Gastroesophageal sphincter (tissue), 4 donors: ENCODE data around the gene SPON1. TPM values are rescaled to one million over a fixed set of nuclear protein-coding genes. Genes with fewer than 3 reads are reported as not detected.
"Not testable (repeated sequence)": the region's sequence is repeated elsewhere in the genome, so short reads cannot be mapped to it uniquely, and the experiment has no call there.

Experiments used
- ATAC-seq: fragments of 150-250 bp; one replicate; pipeline ENCODE4 v1.9.1; 2016; ENCODE audit warnings: mild to moderate bottlenecking, moderate library complexity
- H3K27ac ChIP-seq, 4 donors: fragments of 200-600 bp; sonication (generic) in 3 of 4; 1 replicate in 3 of 4; 2 replicates in 1 of 4; pipeline ENCODE4 v1.5.1; 2016 to 2019
- H3K27me3 ChIP-seq: fragments of 200-600 bp; sonication (generic); one replicate; pipeline ENCODE4 v1.5.1; 2019
- H3K36me3 ChIP-seq, 2 donors: fragments of 200-600 bp; sonication (generic); one replicate each; pipeline ENCODE4 v1.5.1; 2019; ENCODE audit warnings: control low read depth in 1 of 2
- H3K4me1 ChIP-seq, 3 donors: fragments of 200-600 bp; sonication (generic); 1 replicate in 2 of 3; 2 replicates in 1 of 3; pipeline ENCODE4 v1.5.1; 2016 to 2019; ENCODE audit warnings: control low read depth in 2 of 3
- H3K4me3 ChIP-seq, 2 donors: fragments of 200-600 bp; sonication (generic); one replicate each; pipeline ENCODE4 v1.5.1; 2019; ENCODE audit warnings: mild to moderate bottlenecking in 1 of 2, moderate library complexity in 1 of 2
- H3K9me3 ChIP-seq, 3 donors: fragments of 200-600 bp; sonication (generic); one replicate each; pipeline ENCODE4 v1.5.1; 2017 to 2019; ENCODE audit warnings: control low read depth in 2 of 3
- CTCF ChIP-seq, 4 experiments: fragments of 200-600 bp in 2 of 4; fragments of 450-650 bp in 2 of 4; sonication (generic) in 1 of 4; IDR thresholded peaks; one replicate each; pipeline ENCODE4 v1.5.1; 2017 to 2019; ENCODE audit warnings: antibody characterized with exemption in 4 of 4, mild to moderate bottlenecking in 2 of 4, moderate library complexity in 2 of 4
- EP300 ChIP-seq: sonication (generic); formaldehyde crosslinking; IDR thresholded peaks from one replicate; pipeline ENCODE4 v1.6.1; 2017; ENCODE audit warnings: antibody characterized with exemption, mild to moderate bottlenecking
- POLR2A ChIP-seq, 2 donors: fragments of 450-650 bp; IDR thresholded peaks; one replicate each; pipeline ENCODE4 v1.6.1; 2017; ENCODE audit warnings: antibody characterized with exemption in 2 of 2, mild to moderate bottlenecking in 2 of 2, moderate library complexity in 1 of 2
- POLR2AphosphoS5 ChIP-seq: sonication (generic); formaldehyde crosslinking; IDR thresholded peaks from one replicate; pipeline ENCODE4 v1.6.1; 2017; ENCODE audit warnings: antibody characterized with exemption
- WGBS, 2 donors: methylation state at CpG; one replicate each; pipeline ENCODE4 v1.1.5; 2018; ENCODE audit warnings: low coverage in 1 of 2; 5-methylcytosine and 5-hydroxymethylcytosine counted together
- total RNA-seq, 4 donors: library from RNA; depleted of rRNA; stranded (reverse); fragments of >200 nt; gene quantifications; one replicate each; pipeline ENCODE4 v1.1.0, GENCODE V29; 2016

SPON1 gene
- total RNA-seq, 4 donors from 2014 or later: 11.0 to 121 (median 64.6) TPM

- H3K27me3 ChIP-seq: no peaks in the 10 kb centered on the region
- TF ChIP-seq POLR2AphosphoS5: no peak
- no peak for TF ChIP-seq POLR2A (IDR thresholded peaks at IDR 0.05)
- no peak for TF ChIP-seq EP300
- TF ChIP-seq CTCF (IDR thresholded peaks at IDR 0.05): no peak
- ATAC-seq: no peak
- no peak overlapping the region for H3K4me3 ChIP-seq
- H3K27ac ChIP-seq: no peak overlapping the region
- 21 to 59% methylated on average over 4 of the region's 4 CpGs for WGBS, 2 donors
- peaks cover 0 to 13% (median 0%) of the 10 kb centered on the region in 3 donors for H3K4me1 ChIP-seq
- H3K36me3 ChIP-seq: peaks cover 0 to 13% of the 10 kb centered on the region in 2 donors
- H3K9me3 ChIP-seq: no peaks in the 10 kb centered on the region
Measured at GRCh38 chr11:14079011-14079410, 116.5 kb downstream of the SPON1 start.

DNA sequence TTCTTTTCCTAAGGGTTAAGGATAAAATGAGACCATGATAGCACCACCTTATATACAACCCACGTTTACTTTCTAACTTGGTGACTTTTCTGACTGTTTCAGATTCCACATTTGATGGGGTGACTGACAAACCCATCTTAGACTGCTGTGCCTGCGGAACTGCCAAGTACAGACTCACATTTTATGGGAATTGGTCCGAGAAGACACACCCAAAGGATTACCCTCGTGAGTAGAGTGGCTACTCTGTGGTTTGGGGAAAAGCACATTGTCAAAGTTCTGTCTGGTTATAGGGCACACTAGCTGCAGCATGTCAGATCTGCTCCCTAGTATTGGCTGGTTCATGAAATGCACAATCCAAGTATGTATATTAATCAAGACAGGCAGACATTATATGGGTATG is 117.3 kb downstream of the SPON1 start:
- no peaks in the 10 kb centered on the region for H3K27me3 ChIP-seq
- H3K27ac ChIP-seq: no peak overlapping the region
- no peak for ATAC-seq
- peaks cover 0 to 3% (median 0%) of the 10 kb centered on the region in 3 donors for H3K9me3 ChIP-seq
- TF ChIP-seq EP300 (no peak), POLR2A (IDR thresholded peaks at IDR 0.05) (no peak), CTCF (IDR thresholded peaks at IDR 0.05) (no peak), POLR2AphosphoS5 (no peak)
- H3K36me3 ChIP-seq: peaks cover 0 to 13% of the 10 kb centered on the region in 2 donors
- 60 to 93% methylated on average over 4 of the region's 4 CpGs for WGBS, 2 donors
- no peak overlapping the region for H3K4me3 ChIP-seq
- H3K4me1 ChIP-seq: peaks cover 0 to 13% (median 0%) of the 10 kb centered on the region in 3 donors

DNA sequence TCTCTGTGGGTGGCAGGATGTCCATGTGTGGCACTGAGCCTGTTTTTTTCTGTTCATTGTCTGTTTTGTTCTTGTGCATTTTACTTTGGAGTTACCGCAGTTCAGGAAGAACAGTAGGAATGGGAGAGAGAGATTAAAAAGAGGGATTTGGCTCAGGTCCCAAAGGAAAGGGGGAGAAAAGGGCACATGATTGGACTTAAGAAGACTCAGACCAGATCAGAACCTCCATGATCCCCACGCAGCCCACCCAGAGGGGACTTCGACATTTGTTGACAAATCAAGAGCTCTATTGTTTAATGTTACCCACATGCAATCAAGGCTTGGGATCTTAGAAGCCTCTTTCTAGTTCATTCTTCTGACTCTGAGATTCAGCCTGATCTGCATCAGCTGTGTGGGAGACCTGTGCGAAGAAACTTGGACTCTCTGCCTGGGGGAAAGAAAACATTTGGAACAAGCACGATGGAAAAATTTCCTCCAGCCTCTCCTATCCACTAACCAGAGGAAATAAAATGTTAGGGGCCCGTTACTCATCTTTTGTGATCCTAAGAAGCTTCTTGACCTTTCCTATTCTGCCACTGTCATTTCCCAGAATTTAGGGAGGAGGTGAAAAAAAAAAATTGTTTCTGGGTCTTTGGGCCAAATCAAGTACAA is 119.2 kb downstream of the SPON1 start:
- Histone ChIP-seq H3K27me3 (no peaks in the 10 kb centered on the region), H3K9me3 (peaks cover 0 to 3% (median 0%) of the 10 kb centered on the region in 3 donors), H3K4me3 (no peak overlapping the region), H3K27ac (peak overlapping the region in 3 of 4 donors; percentile 7 to 49 (median 27)), H3K4me1 (peaks cover 0 to 13% (median 0%) of the 10 kb centered on the region in 3 donors), H3K36me3 (peaks cover 0 to 13% of the 10 kb centered on the region in 2 donors)
- whole genome bisulfite sequencing, 2 donors: 23 to 44% methylated on average over 5 to 6 of the region's 6 CpGs
- no peak for TF ChIP-seq POLR2A (IDR thresholded peaks at IDR 0.05)
- TF ChIP-seq EP300: no peak
- TF ChIP-seq POLR2AphosphoS5: no peak
- no peak for TF ChIP-seq CTCF (IDR thresholded peaks at IDR 0.05)
- peak; percentile 60 for ATAC-seq

GRCh38 chr11:14082338-14082737 is 119.8 kb downstream of the SPON1 start:
- Histone ChIP-seq H3K9me3 (peaks cover 0 to 3% (median 0%) of the 10 kb centered on the region in 3 donors), H3K4me1 (peaks cover 0 to 13% (median 0%) of the 10 kb centered on the region in 3 donors), H3K27ac (peak overlapping the region in 3 of 4 donors; percentile 1 to 9 (median 7)), H3K36me3 (peaks cover 0 to 13% of the 10 kb centered on the region in 2 donors), H3K27me3 (no peaks in the 10 kb centered on the region), H3K4me3 (no peak overlapping the region)
- TF ChIP-seq POLR2A (IDR thresholded peaks at IDR 0.05) (no peak), POLR2AphosphoS5 (peak; percentile 18)
- 47 to 66% methylated on average over 5 of the region's 5 CpGs for WGBS, 2 donors
- peak; percentile 68 for ATAC-seq

DNA sequence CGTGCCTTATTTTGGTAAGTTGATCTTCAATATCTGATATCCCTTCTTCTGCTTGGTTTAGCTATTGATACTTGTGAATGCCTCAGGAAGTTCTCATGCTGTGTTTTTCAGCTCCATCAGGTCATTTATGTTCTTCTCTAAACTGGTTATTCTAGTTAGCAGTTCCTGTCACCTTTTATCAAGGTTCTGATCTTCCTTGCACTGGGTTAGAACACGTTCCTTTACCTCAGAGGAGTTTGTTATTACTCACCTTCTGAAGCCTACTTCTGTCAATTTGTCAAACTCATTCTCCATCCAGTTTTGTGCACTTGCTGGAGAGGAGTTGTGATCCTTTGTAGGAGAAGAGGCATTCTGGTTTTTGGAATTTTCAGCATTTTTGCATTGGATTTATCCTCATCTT is 126.3 kb downstream of the SPON1 start:
- H3K27me3 ChIP-seq, H3K27ac ChIP-seq, H3K4me3 ChIP-seq, H3K9me3 ChIP-seq, ATAC-seq, H3K36me3 ChIP-seq: not testable (repeated sequence)
- peaks cover 0 to 12% (median 0%) of the 10 kb centered on the region in 3 donors for H3K4me1 ChIP-seq
- WGBS, 2 donors: 89 to 100% methylated on average over 2 of the region's 2 CpGs
